Sigmoid colon (tissue), 4 donors: ENCODE measurements around the gene PHF23.

Experiments
- POLR2AphosphoS5 ChIP-seq, 4 donors: sonication (generic); formaldehyde crosslinking; IDR thresholded peaks; one replicate each; pipeline ENCODE4 v1.6.1; 2017; ENCODE audit warnings: antibody characterized with exemption in 4 of 4
- TF ChIP-seq, protein P1 (sequence below), 4 experiments: fragments of 450-650 bp in 3 of 4; fragments of 200-600 bp in 1 of 4; IDR thresholded peaks; one replicate each; pipeline ENCODE4 v1.5.1; 2016 to 2019; ENCODE audit warnings: antibody characterized with exemption in 4 of 4, mild to moderate bottlenecking in 3 of 4, moderate library complexity in 2 of 4

DNA sequence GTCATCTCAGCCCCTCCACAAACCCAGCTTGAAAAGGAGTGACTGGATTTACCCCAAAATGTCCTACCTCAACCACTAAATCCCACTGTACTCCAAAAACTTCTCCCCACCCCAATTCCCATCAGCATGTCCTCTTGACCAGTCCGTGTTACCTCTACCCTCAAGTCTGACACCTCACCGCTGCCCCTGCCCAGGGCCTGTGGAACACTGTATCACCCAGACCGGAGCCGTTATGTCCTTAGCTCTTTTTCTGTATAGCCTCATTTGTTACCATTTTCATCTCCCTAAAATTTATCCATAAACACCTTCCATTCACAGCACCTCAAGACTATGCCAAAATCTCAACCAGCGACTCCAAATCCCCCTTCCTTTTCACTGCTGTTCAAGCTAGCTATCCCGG, 2.4 kb downstream of the PHF23 start:
- TF ChIP-seq, protein P1, sequence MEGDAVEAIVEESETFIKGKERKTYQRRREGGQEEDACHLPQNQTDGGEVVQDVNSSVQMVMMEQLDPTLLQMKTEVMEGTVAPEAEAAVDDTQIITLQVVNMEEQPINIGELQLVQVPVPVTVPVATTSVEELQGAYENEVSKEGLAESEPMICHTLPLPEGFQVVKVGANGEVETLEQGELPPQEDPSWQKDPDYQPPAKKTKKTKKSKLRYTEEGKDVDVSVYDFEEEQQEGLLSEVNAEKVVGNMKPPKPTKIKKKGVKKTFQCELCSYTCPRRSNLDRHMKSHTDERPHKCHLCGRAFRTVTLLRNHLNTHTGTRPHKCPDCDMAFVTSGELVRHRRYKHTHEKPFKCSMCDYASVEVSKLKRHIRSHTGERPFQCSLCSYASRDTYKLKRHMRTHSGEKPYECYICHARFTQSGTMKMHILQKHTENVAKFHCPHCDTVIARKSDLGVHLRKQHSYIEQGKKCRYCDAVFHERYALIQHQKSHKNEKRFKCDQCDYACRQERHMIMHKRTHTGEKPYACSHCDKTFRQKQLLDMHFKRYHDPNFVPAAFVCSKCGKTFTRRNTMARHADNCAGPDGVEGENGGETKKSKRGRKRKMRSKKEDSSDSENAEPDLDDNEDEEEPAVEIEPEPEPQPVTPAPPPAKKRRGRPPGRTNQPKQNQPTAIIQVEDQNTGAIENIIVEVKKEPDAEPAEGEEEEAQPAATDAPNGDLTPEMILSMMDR (IDR thresholded peaks at IDR 0.05) = no peak
- no peak for TF ChIP-seq POLR2AphosphoS5 (IDR thresholded peaks at IDR 0.05)
